SK-MEL-5 (cell line): ENCODE data around the gene TMEM106C. TPM values are rescaled to one million over a fixed set of nuclear protein-coding genes. Genes with fewer than 3 reads are reported as not detected.
A peak's percentile ranks its signal among the peaks of the same experiment; 100 is the strongest.
"Not testable (repeated sequence)": the region's sequence is repeated elsewhere in the genome, so short reads cannot be mapped to it uniquely, and the experiment has no call there.

ENCODE experiments used
- DNase-seq: peaks from one replicate; pipeline ENCODE4 v3.0.0-alpha.2; 2016; ENCODE audit warnings: low read depth, low spot score
- in situ Hi-C: cut with HindIII; loops from 2 replicates; pipeline ENCODE4 v1.10.0; 2016; ENCODE audit warnings: low sequenced_read_pairs, high pct_unique_total_duplicates, low pct_unique_long_range_greater_than_20kb
- total RNA-seq: library from RNA; depleted of rRNA; stranded (reverse); fragments of >200 nt; shearing (Covaris generic); gene quantifications from 2 replicates; pipeline ENCODE4 v1.2.3, GENCODE V29; 2014

Gene TMEM106C
- total RNA-seq, 1 experiment from 2014 or later, result 197 TPM

GRCh38 chr12:47946413-47947323, 16.7 kb upstream of the TMEM106C start:
- in situ Hi-C loops, result no loop called here
- no peak for DNase-seq

- in situ Hi-C loops, result no loop called here
- no peak for DNase-seq
Measured at GRCh38 chr12:47947341-47947740, 16.1 kb upstream of the TMEM106C start.

DNA sequence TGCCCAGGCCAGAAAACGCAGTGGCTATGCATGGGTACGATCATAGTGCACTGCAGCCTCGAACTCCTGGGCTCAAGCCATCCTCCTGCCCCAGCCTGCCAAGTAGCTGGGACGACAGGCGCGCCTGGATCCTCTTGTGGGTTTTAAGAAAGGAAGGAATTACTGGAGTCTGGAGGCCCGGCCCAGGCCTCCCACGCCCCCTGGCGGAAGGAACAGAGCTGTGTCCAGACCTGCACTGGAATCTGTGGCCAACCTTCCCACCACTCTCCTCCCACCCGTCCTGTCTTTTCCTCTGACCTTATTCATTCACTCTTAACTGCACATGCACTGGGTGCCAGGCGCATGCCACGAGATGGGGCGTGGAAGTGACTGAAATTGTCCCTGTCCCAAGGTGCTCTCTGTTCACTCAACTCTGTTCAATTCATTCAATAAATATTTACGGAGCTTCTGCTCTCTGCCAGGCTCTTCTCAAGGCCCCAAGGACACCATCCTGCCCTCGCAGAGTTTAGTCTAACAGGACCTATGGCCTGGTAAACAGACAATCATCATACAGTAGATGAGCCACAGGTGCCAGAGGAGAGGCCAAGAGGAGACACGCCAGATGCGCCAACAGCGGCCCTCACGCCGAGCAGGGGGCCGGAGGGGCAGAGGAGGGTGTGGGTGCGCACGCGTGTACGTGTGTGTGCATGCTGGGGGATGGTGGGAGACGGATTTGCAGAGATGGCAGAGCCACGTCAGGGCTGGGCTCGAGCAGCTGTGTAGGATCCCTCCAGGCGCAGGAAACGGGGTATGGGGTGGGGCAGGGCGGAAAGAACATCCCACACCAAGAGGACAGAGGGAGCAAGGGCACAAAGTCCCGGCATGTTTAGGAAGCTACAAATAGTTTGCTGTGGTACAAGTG, 13.7 kb upstream of the TMEM106C start:
- peak; percentile 79 for DNase-seq
- in situ Hi-C loops, result no loop called here

DNA sequence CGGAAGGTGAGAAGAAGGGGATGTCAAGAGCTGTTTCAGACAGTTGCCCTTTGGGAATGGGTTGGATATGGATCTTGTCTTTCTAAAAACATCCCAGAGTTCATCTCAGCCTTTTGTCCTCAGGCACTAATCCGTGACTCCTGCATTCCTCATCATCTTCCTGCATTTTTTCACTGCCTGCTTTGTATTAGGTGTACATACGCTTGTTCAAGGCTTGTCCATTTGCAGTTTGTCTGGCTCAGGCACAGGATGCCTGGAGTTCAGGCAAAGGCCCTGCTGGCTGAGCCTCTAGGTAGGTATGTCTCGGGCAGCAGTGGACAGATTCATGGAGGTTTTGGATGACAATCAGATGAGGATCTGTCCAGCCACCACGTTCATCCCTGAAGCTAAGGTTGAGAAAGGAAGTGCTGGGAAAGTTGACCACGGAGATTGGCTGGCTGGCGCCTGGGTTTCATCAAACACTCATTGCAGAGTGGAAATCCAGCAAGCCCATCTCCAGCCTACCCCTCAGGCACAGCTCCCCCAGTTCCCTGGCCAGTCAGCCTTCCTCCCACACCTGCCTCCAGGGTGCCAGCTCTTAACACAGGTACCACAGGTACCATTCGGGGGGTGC, 12.4 kb upstream of the TMEM106C start:
- no peak for DNase-seq
- in situ Hi-C loops, result no loop called here

DNA sequence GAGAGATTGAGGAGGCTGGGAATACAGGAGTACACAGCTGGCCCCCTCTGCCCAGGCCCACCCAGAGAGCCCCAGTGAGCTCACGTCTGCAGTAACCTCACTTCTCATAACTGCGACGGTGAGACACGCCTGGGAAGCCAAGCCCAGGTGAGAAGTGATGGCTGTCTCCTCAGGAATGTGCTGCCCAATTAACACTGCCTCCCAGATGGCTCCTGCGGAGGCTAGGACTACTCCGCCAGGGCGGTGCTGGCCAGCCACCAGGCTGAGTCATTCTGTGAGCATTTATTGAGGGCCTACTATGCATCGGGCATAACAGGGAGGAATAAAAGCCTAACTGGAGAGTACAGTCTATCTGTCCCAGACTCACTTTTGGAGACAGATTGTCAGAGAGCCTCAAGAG, 9.3 kb upstream of the TMEM106C start:
- in situ Hi-C loops, result no loop called here
- no peak for DNase-seq

DNA sequence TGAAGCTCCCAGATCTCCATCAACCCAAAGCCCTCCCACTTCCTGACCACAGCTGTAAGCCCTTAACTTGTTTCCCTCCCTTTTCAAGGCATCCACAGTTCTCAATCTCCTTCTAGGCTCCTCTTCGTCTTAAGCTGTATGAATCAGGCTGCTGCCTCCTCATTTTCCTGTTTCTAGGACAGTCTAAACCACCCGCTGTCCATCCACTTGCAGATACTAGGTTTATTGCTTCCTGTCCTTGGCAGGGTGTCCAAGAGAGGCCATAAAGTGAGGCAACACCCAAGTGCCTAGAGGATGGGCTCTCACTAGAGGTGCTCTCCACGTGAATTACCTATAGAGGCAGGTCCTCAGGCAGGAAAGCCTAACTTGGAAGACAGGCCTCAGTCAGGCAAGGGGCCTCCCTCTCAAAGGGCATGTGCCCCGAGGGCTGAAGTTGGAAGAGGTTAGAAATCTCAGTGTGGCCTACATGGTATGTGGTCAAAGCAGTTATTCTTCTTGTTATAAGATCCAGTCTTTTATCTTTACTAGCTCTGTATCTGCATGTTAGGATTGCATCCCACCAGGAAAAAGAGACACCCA, 8.8 kb upstream of the TMEM106C start:
- in situ Hi-C loops, result no loop called here
- DNase-seq, result no peak

DNA sequence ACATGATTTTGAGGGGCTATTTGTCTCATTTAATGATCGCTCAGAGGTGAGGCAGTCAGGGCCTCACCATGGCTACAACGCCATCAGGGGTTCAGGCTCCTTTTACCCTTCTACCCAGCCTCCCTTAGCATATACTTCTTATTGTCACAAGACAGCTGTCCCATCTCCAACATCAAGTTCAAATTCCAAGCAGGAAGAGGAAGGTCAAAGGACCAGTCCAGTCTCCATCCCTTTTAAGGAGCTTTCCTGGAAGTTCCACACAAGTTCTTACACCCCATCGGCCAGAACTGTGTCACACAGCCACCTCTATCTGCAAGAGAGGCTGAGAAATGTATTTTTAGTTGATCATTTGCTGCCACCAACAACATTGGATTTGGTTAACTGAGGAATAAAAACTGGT, 8.3 kb upstream of the TMEM106C start:
- in situ Hi-C loops, result no loop called here
- no peak for DNase-seq

DNA sequence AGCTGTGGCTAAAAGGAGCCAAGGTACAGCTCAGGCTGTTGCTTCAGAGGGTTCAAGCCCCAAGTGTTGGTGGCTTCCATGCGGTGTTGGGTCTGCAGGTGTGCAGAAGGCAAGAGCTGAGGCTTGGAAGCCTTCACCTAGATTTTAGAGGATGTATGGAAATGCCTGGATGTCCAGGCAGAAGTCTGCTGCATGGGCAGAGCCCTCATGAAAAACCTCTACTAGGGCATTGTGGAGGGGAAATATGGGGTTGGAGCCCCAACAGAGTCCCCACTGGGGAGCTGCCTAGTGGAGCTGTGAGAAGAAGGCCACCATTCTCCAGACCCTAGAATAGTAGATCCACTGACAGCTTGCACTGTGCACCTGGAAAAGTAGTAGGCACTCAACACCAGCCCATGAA, 5.7 kb upstream of the TMEM106C start:
- DNase-seq, in situ Hi-C loops: not testable (repeated sequence)

DNA sequence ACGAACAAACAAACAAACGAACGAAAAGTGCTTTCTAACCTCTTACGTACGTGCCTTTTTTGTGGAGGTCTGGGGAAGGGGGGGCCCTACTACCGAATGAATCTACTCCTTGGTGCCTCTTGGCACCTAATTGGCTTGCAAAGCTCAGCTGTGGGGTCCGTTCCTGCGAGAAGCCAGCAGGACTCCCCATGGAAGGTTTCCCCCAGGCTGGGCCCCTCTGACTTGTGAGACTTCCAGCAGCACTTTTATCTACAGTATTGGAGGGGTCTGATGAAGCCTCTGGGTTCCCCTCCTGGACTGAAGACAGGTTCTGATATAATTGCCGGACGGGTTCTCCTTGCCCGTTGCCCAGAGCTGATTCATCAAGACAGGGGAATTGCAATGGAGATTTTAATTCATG, 1.2 kb upstream of the TMEM106C start:
- no peak for DNase-seq
- in situ Hi-C loops, result no loop called here

DNA sequence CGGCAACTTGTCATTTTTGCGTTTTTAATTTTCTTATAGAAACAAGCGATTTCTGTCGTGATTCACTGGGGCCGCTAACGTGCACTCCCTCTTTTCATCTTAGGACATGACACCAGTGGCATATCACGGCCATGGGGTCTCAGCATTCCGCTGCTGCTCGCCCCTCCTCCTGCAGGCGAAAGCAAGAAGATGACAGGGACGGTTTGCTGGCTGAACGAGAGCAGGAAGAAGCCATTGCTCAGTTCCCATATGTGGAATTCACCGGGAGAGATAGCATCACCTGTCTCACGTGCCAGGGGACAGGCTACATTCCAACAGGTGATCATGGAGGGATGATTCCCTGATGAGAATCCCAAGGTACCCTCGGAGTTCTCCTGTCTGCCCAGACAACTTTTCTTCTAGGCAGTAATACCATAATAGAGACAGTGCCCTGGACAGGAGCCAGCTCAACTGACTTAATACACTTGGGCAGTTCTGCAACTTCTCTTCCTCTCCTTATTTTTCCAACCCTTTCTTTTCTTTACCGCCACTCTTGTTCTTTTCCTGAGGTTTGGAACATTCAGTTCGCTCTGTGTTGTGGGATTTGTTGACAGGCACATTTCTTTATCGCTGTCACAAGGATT, 821 bp downstream of the TMEM106C start:
- DNase-seq, result peak; percentile 8
- in situ Hi-C loops, result no loop called here

GRCh38 chr12:47965581-47965980, 2.2 kb downstream of the TMEM106C start:
- no peak for DNase-seq
- in situ Hi-C loops, result no loop called here

DNA sequence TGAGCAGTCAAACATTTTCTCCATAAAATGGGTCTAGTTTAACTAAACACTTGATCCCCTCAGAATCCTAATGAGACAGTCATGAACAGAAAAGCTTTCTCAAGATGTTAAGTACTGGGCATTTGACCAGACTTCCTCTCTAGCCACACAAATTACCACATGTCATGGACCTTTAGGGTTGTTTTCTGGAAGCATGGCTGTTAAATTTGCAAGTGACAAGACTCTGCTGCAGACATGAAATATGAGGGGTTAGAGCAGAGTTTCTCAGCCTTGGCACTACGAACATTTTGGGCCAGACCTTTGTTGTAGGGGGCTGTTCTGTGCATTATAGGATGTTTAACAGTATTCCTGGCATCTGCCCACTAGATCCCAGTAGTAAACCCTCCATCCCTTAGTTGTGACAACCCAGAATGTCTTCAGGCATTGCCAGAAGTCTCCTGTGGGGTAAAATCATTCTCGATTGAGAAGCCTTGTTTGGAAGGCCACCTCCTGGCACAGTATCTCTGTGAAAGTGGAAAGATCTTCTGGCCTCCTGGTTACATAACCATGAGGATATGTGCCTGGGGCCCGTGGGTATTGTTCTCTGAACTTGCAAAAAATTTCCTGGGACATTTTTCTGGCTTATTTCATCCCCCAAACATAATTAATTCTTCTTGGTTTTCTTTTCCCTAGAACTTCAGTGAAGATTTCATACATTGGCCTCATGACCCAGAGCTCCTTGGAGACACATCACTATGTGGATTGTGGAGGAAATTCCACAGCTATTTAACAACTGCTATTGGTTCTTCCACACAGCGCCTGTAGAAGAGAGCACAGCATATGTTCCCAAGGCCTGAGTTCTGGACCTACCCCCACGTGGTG, 4.3 kb downstream of the TMEM106C start:
- in situ Hi-C loops, result no loop called here

DNA sequence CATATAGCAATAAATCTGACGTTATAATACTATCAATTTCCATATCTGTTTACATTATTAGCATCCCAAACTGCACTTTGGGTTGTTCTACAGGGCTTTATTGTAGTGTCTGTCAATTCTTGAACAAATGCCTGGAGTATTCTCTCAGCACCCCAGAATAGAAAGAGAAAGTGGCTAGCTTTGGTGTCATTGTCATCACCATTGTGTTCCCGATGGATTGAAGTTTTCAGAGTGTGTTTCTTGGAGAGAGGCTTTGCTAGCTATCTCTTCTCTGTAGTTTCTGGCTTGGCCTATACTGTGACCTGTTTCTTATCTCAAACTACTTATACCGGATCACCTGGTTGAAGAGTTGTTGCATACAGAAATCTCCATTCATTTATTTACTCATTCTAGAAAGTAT, 6.4 kb downstream of the TMEM106C start:
- in situ Hi-C loops, result no loop called here

More for the DNA sequence above, 4.3 kb downstream of the TMEM106C start:
- DNase-seq, result no peak

GRCh38 chr12:47970843-47971242, 7.4 kb downstream of the TMEM106C start:
- in situ Hi-C loops, result no loop called here
- DNase-seq, result no peak

More for the DNA sequence above, 6.4 kb downstream of the TMEM106C start:
- no peak for DNase-seq

DNA sequence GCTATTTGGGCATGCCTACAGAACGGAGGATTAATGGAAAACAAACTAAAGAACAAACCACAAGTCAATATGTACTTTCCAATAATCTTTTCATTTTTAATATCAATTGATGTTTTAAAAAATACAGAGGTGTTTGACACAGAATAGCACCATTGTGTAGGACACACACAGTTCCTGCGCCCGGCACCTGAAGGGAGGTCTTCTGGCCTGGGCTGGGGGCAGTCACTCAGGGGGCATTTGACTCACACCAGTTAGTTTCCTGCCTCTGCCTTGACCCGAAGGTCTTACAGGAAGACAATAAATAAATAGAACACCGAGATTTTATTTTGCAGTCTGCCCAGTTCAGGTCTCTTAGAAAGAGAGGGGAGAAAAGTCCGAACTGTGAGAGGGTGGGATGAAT, 9.5 kb downstream of the TMEM106C start:
- no peak for DNase-seq

GRCh38 chr12:47973870-47974269, 10.5 kb downstream of the TMEM106C start:
- DNase-seq, result no peak
- in situ Hi-C loops, result no loop called here

More for the DNA sequence above, 9.5 kb downstream of the TMEM106C start:
- in situ Hi-C loops, result no loop called here
